ENCODE results near the gene DCP1B. TPM values are rescaled to one million over a fixed set of nuclear protein-coding genes. Genes with fewer than 3 reads are reported as not detected.

The DCP1B gene
- total and polyA plus RNA-seq, 2 donors (not counting 3 experiments of a cell fraction or from before 2014, with no cell fraction given), result 11.2 to 19.8 TPM

DNA sequence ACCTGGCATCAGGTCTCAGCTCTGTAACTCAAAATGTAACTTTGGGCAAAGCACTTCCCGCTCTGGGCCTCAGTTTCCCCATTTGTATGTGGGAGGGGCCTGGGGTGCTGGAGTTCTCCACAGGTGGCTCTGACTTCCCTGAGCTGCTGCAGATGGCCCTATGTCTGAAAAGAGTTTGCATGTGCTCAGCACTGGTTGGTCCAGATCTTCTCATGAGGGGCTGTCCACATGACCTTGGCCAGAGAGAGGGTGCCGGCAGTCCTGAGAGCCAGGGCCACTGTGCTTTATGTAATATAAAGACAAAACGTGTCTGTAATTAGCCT lies 78.6 kb downstream of the DCP1B start:
- no peak overlapping the region for H3K27ac ChIP-seq (ENCODE audit: insufficient read depth, low read depth, low read length)
- no peaks in the 10 kb centered on the region for H3K9me3 ChIP-seq (replicated peaks; ENCODE audit: control insufficient read depth, insufficient read depth, low read length)
- H4K20me1 ChIP-seq (replicated peaks; ENCODE audit: control insufficient read depth, extremely low read depth, insufficient read depth, low read length), result no peaks in the 10 kb centered on the region
- no peak for FAIRE-seq
- dilution Hi-C loops (cut with MboI; ENCODE audit: extremely low pct_ligation_motif_present, low sequenced_read_pairs), result loop anchor here (25.0 kb wide), 1 partner anchor 288 kb away; the partner anchor contains the start of gene WNT5B
- ChIA-PET POLR2A (no interaction called here), CTCF (no interaction called here)
- no peaks in the 10 kb centered on the region for H3K79me2 ChIP-seq (ENCODE audit: control insufficient read depth, insufficient read depth, low read length)
- no peak for TF ChIP-seq POLR2A (IDR thresholded peaks at IDR 0.05; ENCODE audit: low read depth, low read length)
- no peak for TF ChIP-seq FOS (IDR thresholded peaks at IDR 0.05; ENCODE audit: borderline replicate concordance, insufficient read depth, low read length)
- TF ChIP-seq GATA2 (IDR thresholded peaks at IDR 0.05; ENCODE audit: insufficient read depth, insufficient read length, low read depth, low read length), result no peak
- TF ChIP-seq, protein P1, sequence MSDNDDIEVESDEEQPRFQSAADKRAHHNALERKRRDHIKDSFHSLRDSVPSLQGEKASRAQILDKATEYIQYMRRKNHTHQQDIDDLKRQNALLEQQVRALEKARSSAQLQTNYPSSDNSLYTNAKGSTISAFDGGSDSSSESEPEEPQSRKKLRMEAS (IDR thresholded peaks at IDR 0.05; ENCODE audit: insufficient read depth, insufficient read length), result no peak
- TF ChIP-seq, protein P2, sequence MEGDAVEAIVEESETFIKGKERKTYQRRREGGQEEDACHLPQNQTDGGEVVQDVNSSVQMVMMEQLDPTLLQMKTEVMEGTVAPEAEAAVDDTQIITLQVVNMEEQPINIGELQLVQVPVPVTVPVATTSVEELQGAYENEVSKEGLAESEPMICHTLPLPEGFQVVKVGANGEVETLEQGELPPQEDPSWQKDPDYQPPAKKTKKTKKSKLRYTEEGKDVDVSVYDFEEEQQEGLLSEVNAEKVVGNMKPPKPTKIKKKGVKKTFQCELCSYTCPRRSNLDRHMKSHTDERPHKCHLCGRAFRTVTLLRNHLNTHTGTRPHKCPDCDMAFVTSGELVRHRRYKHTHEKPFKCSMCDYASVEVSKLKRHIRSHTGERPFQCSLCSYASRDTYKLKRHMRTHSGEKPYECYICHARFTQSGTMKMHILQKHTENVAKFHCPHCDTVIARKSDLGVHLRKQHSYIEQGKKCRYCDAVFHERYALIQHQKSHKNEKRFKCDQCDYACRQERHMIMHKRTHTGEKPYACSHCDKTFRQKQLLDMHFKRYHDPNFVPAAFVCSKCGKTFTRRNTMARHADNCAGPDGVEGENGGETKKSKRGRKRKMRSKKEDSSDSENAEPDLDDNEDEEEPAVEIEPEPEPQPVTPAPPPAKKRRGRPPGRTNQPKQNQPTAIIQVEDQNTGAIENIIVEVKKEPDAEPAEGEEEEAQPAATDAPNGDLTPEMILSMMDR (IDR thresholded peaks at IDR 0.05; ENCODE audit: extremely low read depth in 1 of 2, insufficient read depth in 1 of 2, low read depth in 1 of 2, low read length in 2 of 2), result no peak
- TF ChIP-seq MYC (IDR thresholded peaks at IDR 0.05; ENCODE audit: low read depth, low read length), result no peak
- no peak for TF ChIP-seq POLR2AphosphoS5 (IDR thresholded peaks at IDR 0.05; ENCODE audit: insufficient read depth, low read depth, low read length)
- TF ChIP-seq JUN (IDR thresholded peaks at IDR 0.05; ENCODE audit: borderline replicate concordance, insufficient read depth, insufficient read length, low read depth), result no peak
- no peak for TF ChIP-seq EZH2 (IDR thresholded peaks at IDR 0.05; ENCODE audit: borderline replicate concordance, low read depth, low read length, severe bottlenecking)
- DNase-seq (ENCODE audit: low read depth, low spot score), result no peak
- BruUV-seq (replicated peaks), result no TSS peak
- no peaks in the 10 kb centered on the region for H3K36me3 ChIP-seq (ENCODE audit: control insufficient read depth in 2 of 2, extremely low read depth in 1 of 2, insufficient read depth in 2 of 2, low read length in 2 of 2)
- peaks cover 0 to 9% of the 10 kb centered on the region in 2 experiments for H3K27me3 ChIP-seq (ENCODE audit: control insufficient read depth in 2 of 2, insufficient read depth in 2 of 2, low read length in 2 of 2)
- no peak overlapping the region for H3K4me2 ChIP-seq (ENCODE audit: insufficient read depth, low read length)
- H3K4me1 ChIP-seq (ENCODE audit: control insufficient read depth, extremely low read depth, insufficient read depth, low read length), result no peaks in the 10 kb centered on the region
- no peak overlapping the region for H2AFZ ChIP-seq (ENCODE audit: low read depth, low read length)
- no peak overlapping the region for H3K9ac ChIP-seq (replicated peaks; ENCODE audit: extremely low read depth, insufficient read depth, low read length)
- intact Hi-C loops (cut with micrococcal nuclease), result no loop called here
- no peak overlapping the region for H3K4me3 ChIP-seq (replicated peaks in 1 of 3; ENCODE audit: insufficient read depth in 1 of 3, low read depth in 1 of 3, low read length in 3 of 3)
- H3K9me1 ChIP-seq (replicated peaks; ENCODE audit: control insufficient read depth, extremely low read depth, insufficient read depth, low read length), result no peaks in the 10 kb centered on the region

All from endothelial cell of umbilical vein (primary cell).